Activated naive CD4-positive, alpha-beta T cell treated with Interleukin-2 at 50 U/mL for 16 hours (primary cell): ENCODE measurements around the gene CYP3A7.
A peak's percentile ranks its signal among the peaks of the same experiment; 100 is the strongest.
"Not testable (repeated sequence)": the region's sequence is repeated elsewhere in the genome, so short reads cannot be mapped to it uniquely, and the experiment has no call there.

Experiments used
- DNase-seq: peaks from one replicate; pipeline ENCODE4 v3.0.0-alpha.2; 2020

CYP3A7 gene

DNA sequence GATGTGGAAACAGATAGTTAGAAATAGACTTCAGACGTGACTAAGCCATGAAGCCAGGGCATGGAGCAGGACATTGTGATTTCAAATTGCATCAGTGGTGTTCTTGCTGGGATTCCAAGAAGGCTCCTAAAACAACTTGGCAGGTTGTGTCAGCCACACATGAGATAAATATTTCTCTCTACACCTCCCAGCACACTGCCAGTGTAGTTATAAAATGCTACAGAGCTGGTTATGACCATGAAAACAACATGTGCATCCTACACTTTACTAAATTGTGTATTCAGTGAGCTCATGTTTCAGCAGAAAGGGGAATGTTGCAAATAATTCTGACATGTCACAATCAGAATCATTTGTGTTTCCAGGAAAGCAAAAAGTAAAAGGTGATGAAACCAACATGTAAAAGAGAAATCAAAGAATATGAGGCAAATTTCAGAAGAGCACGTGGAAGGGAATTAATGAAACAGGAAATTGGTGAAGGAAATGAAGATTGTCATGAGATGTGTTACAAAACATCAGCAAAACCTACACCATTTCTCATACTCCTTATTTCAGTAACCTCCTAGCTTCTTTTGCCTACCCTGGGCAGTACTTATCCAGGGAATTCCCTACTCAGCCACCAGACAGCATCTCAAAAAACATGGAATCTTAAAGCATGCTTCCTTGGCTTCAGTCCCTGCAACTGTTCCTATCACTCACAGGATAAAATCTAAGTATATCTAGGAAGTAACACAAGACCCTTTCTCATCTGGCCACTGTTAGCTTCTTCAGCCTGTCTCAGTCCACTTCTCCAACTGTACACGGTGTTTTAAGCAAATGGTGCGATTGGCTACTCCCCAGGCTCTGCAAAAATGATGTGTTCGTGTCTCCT is 5.8 kb upstream of the CYP3A7 start:
- DNase-seq: no peak

GRCh38 chr7:99739699-99740572 is 4.9 kb upstream of the CYP3A7 start:
- DNase-seq: no peak

GRCh38 chr7:99737726-99738125 is 2.7 kb upstream of the CYP3A7 start:
- no peak for DNase-seq

- DNase-seq: not testable (repeated sequence)
Observed at GRCh38 chr7:99736667-99737066, 1.7 kb upstream of the CYP3A7 start.

DNA sequence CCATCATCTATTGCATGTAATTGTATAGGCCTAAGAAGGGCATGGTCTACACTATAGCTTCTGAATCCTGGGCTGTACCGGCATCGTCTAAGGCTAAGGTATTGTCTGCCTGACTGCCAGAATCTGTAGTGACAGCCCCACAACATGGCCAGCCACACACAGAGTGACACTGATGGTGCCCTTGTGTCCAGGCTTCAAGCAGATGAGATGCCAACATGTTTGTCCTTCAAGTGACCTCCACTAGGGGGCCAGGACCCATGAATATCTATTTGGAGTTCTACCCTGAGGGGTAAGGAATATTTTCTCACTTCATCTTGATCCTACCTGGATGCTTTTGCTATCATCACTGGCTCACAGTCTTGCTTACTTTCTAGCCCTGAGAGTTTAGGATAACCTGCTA is 1.5 kb downstream of the CYP3A7 start:
- peak; percentile 8 for DNase-seq

DNA sequence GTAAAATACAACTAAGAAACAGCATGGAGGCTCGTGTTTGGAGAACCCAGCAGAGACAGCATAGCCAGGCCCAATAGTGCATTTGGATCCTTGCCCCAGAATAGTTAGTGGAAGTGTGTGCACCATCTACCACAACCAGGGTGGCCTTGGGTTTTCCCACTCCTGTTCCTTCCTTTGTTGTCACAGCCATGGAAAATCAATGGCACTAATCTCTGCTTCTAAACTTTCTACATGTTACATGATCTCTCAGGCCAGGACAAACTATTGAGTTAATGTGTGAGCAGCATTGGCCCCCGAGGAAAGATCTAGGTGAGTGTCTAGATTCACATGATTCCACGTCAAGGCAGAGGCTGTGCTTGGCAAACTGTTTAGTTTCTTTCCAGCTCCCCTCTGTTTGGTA is 2.0 kb downstream of the CYP3A7 start:
- DNase-seq: no peak

DNA sequence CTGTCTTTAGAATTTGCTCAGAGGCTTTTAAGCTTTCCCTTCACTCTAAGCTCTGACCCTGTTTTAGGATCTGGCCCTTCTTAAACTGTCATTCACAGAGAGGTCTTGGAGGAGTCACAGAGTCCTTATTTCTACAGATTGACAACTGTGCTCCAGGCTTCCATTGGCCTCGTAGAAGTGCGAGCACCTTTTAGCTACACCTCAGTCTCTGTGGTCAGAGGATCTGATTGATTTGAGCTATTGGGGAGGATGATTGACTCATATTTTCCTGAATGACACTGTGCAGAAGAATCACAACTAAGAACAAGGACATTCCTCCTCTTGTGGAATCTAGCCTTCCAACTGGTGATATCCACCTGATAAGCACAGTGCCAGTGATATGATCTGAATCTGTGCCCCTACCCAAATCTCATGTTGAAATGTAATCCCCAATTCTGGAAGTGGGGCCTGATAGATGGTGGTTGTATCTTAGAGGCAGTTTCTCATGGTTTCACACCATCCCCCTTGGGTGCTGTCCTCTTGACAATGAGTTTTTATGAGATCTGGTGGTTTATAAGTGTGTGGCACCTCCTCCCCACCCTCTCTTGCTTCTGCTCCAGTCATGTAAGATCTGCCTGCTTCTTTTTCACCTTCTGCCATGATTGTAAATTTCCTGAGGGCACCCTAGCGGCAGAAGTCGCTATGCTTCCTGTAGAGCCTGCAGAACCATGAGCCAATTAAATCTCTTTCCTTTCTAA is 3.2 kb downstream of the CYP3A7 start:
- no peak for DNase-seq

DNA sequence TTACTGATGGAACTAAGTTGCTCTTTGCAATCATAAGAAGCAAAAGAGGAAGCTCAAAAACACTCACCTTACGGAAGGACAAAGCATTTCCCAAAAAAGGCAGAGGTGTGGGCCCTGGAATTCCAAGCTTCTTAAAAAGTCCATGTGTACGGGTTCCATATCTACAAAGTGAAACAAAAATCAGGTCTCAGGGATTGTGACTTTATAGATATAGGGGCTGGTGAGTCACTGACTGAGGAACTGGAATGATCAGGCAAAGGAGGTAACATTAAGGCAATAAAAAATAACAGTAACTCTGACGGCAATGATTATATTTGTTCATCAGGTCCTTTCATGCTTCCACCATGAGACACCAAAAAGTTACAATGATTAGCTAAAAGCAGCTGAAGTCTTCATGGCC is 4.0 kb downstream of the CYP3A7 start:
- DNase-seq: no peak

DNA sequence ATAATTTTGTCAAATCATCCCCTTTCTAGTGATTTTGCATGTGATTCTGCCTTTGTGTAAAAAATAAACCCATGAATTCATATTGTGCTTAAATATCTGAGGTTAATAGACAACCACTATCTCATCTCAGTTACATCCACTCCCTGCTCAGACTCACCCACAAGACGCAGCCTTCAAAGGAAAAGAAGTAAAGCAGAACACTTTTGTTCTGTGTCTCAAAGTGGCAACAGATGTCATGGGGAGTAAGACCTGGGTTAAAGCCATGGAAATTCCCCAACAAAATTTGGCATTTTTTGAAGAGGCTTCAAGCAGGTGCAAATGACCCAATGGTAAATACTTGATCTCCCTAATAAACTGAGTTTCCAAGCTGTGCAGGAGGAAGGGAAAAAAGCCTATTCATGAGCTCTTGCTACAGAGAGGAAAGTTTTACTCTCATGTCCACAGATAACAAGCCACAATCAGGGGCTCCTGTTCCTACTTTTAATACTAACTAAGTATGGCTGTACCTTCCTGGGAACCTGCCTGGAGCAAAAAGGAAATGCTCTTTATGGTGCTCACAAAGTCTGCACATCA is 4.7 kb downstream of the CYP3A7 start:
- no peak for DNase-seq

- no peak for DNase-seq
Observed at GRCh38 chr7:99729486-99730237, 5.3 kb downstream of the CYP3A7 start.

DNA sequence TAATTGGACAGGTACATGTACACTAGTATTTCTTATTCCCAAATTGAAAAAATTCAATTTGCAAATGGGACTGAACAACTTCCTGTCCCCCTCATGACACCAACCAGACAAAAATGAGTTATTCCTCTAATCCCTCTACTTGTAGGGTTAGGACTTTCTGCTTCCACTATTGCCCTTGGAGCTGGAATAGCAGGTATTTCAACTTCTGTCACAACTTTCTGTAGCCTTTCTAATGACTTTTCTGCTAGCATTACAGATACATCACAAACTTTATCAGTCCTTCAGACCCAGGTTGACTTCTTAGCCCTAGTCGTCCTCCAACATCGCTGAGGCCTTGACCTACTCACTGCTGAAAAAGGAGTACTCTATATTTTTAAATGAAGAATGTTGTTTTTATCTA is 6.4 kb downstream of the CYP3A7 start:
- no peak for DNase-seq

- DNase-seq: not testable (repeated sequence)
Observed at GRCh38 chr7:99723201-99723600, 11.8 kb downstream of the CYP3A7 start.

GRCh38 chr7:99720800-99721595 is 14.0 kb downstream of the CYP3A7 start:
- DNase-seq: no peak

GRCh38 chr7:99719996-99720769 is 14.8 kb downstream of the CYP3A7 start:
- DNase-seq: no peak

DNA sequence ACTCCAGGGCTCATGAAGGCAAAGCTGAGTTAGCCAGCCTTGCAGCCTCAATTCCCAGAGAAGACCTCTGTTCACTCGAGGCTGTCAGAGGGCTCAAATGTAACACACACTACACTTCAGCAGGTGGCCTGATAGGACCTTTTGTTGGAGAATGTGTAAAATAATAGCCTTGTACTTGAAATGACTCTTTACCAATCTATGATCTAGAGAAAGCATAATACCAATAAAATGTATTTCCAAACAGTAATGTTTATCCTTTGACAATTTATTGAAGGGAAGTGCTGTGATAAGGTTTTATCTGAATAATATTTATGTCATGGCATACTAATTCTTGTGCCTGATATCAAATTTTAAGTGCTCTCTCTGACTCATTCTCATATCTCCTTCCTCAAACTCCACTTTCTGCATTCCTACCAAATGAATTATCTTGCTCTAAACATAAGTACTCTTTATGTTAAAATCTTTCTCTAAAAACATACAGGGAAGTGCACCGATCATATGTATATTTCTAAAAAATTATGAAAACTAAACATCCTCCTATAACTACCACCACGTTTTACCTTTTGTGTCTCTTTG is 20.9 kb downstream of the CYP3A7 start:
- DNase-seq: no peak

DNA sequence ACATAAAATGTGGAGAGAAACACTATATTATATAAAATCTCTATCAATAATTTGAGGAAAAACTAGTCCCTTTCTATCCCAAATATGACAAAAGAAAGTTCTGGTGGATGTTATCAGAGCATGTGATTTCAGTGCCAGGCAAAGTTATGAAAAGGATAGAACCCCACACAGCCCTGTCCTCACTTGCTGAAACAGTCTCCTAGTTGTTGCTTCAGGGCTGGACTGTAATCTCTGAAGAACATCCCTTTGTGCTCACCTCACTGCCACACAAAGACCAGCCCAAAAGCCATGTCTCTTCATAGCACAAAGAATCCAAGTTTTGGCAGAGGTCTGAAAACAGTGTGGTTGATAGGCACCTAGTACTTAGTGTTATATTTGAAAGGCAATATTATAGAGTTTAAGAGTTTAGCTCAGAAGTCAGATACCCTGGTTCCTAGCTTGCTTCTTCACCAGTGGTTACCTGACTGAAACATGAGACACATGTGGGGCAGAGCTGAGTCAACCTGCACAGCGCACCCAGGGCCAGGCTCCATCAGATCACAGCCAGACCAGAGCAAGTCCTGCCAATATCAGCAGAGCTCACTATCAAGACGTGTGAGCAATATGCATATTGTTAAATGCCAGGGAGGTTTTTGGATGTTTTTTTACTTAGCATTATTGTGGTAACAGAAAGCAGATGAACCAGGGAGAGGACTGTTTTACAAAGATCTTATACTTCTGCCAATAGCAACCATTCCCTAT is 25.0 kb downstream of the CYP3A7 start:
- no peak for DNase-seq

DNA sequence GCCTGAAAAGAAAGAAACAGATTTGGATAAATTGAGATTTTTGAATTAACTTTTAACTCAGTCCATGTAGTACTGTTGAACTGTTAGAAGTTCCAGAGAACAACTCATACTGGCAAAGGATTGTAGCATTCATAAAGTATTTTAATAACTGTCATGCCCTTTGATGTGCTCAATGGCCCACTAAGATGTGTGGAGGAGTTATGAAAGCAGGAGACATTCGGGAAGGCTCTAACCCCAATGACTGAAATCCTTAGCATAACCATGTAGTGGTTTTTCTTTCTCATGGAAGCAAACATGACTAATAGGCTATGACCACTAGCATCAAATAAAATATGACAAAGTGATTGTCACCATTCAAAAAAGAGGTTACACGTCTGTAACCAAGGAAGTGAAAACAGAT is 25.7 kb downstream of the CYP3A7 start:
- DNase-seq: no peak

- DNase-seq: no peak
Observed at GRCh38 chr7:99707096-99707495, 27.9 kb downstream of the CYP3A7 start.

DNA sequence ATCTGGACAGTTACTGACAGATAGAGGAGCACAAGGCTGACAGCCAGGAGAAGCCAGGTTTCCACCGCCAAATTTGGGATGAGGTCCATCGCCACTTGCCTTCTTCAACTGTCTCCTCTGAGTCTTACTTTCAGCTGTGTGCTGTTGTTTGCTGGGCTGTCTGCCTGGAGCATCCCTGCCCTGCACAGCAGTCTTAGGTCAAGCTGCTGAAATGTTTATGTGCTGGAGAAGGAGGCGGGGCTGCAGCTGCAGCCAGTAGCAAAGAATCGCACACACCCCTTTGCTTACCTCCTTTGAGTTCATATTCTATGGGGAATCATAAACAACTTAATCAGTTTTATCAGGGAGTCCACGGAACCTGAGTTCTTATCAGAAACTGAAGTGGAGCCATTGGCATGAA is 35.0 kb downstream of the CYP3A7 start:
- DNase-seq: no peak
